ENCODE results near the gene PABPN1. TPM values are rescaled to one million over a fixed set of nuclear protein-coding genes. Genes with fewer than 3 reads are reported as not detected.

PABPN1 gene
- total RNA-seq, 1 donor from 2014 or later, result 355 TPM

GRCh38 chr14:23362200-23362599 lies 40.9 kb downstream of the PABPN1 start:
- H3K9me3 Mint-ChIP-seq (ENCODE audit: unreplicated experiment), result peaks cover 19% of the 10 kb centered on the region
- peak overlapping the region; percentile 69 for H3K4me3 Mint-ChIP-seq (ENCODE audit: unreplicated experiment)
- peaks cover 21% of the 10 kb centered on the region for H3K4me1 Mint-ChIP-seq (ENCODE audit: low read depth, unreplicated experiment)
- peaks cover 19% of the 10 kb centered on the region for H3K27me3 Mint-ChIP-seq (ENCODE audit: unreplicated experiment)
- peak; percentile 46 for DNase-seq
- H3K36me3 Mint-ChIP-seq (ENCODE audit: unreplicated experiment), result peaks cover 6% of the 10 kb centered on the region
- H3K27ac Mint-ChIP-seq (ENCODE audit: unreplicated experiment), result peak overlapping the region; percentile 70
- TF ChIP-seq, protein P1, sequence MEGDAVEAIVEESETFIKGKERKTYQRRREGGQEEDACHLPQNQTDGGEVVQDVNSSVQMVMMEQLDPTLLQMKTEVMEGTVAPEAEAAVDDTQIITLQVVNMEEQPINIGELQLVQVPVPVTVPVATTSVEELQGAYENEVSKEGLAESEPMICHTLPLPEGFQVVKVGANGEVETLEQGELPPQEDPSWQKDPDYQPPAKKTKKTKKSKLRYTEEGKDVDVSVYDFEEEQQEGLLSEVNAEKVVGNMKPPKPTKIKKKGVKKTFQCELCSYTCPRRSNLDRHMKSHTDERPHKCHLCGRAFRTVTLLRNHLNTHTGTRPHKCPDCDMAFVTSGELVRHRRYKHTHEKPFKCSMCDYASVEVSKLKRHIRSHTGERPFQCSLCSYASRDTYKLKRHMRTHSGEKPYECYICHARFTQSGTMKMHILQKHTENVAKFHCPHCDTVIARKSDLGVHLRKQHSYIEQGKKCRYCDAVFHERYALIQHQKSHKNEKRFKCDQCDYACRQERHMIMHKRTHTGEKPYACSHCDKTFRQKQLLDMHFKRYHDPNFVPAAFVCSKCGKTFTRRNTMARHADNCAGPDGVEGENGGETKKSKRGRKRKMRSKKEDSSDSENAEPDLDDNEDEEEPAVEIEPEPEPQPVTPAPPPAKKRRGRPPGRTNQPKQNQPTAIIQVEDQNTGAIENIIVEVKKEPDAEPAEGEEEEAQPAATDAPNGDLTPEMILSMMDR (IDR thresholded peaks at IDR 0.05; ENCODE audit: partially characterized antibody, unreplicated experiment), result no peak

DNA sequence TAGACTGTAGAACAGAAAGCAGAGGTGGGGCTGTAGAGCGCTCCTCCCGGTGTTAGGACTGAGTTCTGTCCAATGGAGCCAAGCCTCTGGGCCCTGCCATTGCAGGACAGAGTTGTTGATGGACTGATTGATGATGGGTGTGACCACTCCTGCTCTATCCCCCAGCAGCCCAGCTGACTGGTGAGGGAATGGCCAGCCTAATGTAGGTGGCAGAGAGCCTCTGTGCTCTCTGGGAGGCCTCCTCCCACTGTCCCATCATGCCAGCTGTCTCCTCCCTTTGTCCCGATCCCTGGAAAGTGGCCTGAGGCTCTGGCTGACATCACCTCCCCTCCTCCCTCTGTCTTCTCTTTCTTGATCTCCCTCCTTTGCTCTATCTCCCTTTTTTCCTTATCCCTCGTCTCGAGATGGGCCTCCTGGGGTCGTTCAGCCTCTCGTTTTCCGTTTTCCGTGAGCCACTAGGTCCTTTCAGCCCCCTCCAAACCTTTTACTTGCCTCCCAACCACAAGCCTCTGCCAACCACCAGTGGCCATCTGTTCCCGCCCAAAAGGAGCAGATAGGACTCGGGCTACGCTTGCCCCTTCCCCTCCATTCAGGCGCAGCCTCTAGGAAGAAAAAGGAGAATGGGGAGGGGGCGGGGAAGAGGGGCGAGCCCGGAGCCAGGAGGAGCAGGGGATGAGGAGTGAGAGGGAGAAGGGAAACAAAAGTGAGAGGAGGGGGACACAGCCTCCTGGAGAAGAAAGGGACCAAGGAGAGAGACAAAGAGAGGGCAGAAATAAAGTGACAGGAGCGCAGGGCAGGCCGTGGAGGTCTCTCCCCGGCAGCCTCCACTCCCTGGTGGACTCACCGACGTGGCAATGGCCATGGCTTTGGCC lies 43.1 kb downstream of the PABPN1 start:
- Mint-ChIP-seq H3K9me3 (ENCODE audit: unreplicated experiment) (peaks cover 22% of the 10 kb centered on the region), H3K4me1 (ENCODE audit: low read depth, unreplicated experiment) (peaks cover 22% of the 10 kb centered on the region), H3K27me3 (ENCODE audit: unreplicated experiment) (peaks cover 22% of the 10 kb centered on the region), H3K36me3 (ENCODE audit: unreplicated experiment) (peaks cover 6% of the 10 kb centered on the region), H3K27ac (ENCODE audit: unreplicated experiment) (peak overlapping the region; percentile 99), H3K4me3 (ENCODE audit: unreplicated experiment) (peak overlapping the region; percentile 92)
- DNase-seq, result peak; percentile 77
- TF ChIP-seq, protein P1 (IDR thresholded peaks at IDR 0.05; ENCODE audit: partially characterized antibody, unreplicated experiment), result no peak

- Mint-ChIP-seq H3K27me3 (ENCODE audit: unreplicated experiment) (peaks cover 21% of the 10 kb centered on the region), H3K4me1 (ENCODE audit: low read depth, unreplicated experiment) (peaks cover 20% of the 10 kb centered on the region), H3K4me3 (ENCODE audit: unreplicated experiment) (peak within 1 kb of the TSS; percentile 92), H3K27ac (ENCODE audit: unreplicated experiment) (peak within 1 kb of the TSS; percentile 99), H3K9me3 (ENCODE audit: unreplicated experiment) (peaks cover 22% of the 10 kb centered on the region), H3K36me3 (ENCODE audit: unreplicated experiment) (peaks cover 6% of the 10 kb centered on the region)
- TF ChIP-seq, protein P1 (IDR thresholded peaks at IDR 0.05; ENCODE audit: partially characterized antibody, unreplicated experiment), result no peak
- peak; percentile 50 for DNase-seq
Observed at GRCh38 chr14:23365036-23365731, 43.9 kb downstream of the PABPN1 start, which contains the start of gene EFS. Gene EFS (minus strand): TSS chr14:23365172. CDS start chr14:23365025, 147 bp downstream.

DNA sequence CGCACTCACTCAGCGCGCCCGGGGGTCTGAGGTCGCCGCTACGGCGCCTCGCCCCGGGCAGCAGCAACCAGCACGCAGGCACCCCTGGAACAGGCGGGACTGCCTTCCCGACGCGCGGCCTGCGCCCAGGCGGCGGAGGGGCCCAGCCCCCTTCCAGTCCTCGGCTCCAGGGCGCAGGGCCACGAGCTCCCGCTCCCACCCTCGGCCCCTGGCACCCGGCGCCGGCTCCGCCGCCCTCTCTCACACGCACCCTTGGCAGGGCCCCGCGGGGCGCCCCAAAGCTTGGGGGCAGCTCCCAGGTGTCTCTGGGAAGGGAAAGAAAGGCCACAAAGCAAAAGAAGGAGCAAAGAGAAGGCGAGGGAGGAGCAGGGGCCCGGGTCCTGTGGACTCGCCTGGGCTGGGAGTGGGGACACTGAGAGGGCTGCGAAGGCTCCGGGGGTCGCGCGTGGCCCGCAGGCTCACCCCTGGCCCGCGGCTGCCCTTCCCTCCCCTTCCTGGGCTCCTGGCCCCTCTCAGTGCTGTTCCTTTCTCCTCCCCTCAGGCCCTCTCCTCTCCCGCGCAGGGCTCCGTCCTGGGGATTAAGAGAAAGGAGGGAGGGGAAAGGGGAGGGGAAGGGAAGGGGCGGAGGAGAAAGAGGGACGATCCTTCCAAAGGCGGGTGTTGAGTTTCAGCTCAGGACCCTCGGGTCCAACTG lies 44.6 kb downstream of the PABPN1 start:
- Mint-ChIP-seq H3K4me3 (ENCODE audit: unreplicated experiment) (peak overlapping the region; percentile 70), H3K36me3 (ENCODE audit: unreplicated experiment) (peaks cover 4% of the 10 kb centered on the region), H3K27ac (ENCODE audit: unreplicated experiment) (no peak overlapping the region), H3K27me3 (ENCODE audit: unreplicated experiment) (peaks cover 18% of the 10 kb centered on the region), H3K4me1 (ENCODE audit: low read depth, unreplicated experiment) (peaks cover 19% of the 10 kb centered on the region), H3K9me3 (ENCODE audit: unreplicated experiment) (peaks cover 21% of the 10 kb centered on the region)
- peak; percentile 75 for DNase-seq
- TF ChIP-seq, protein P1 (IDR thresholded peaks at IDR 0.05; ENCODE audit: partially characterized antibody, unreplicated experiment), result no peak

Measured in glutamatergic neuron (in vitro differentiated cells).